Liver (tissue), 9 donors: ENCODE data around the gene FAM13A. TPM values are rescaled to one million over a fixed set of nuclear protein-coding genes. Genes with fewer than 3 reads are reported as not detected.
"Not testable (repeated sequence)": the region's sequence is repeated elsewhere in the genome, so short reads cannot be mapped to it uniquely, and the experiment has no call there.

Experiments used
- DNase-seq: peaks from one replicate; pipeline ENCODE4 v3.0.0-alpha.2; 2017; ENCODE audit warnings: low spot score
- H3K27ac ChIP-seq, 2 donors: one replicate each; pipeline ENCODE4 v1.7.0; 2013; ENCODE audit warnings: inconsistent platforms in 2 of 2, low read length in 2 of 2, control low read depth in 1 of 2, low read depth in 1 of 2, mild to moderate bottlenecking in 1 of 2
- H3K27me3 ChIP-seq, 4 donors: one replicate each; pipeline versions ENCODE4 v1.6.1 to v1.7.0; 2013; ENCODE audit warnings: low read length in 3 of 4, inconsistent platforms in 1 of 4, mild to moderate bottlenecking in 1 of 4, moderate library complexity in 1 of 4; ENCODE audit not compliant: control insufficient read depth in 4 of 4, insufficient read depth in 4 of 4
- H3K36me3 ChIP-seq, 4 donors: one replicate each; pipeline versions ENCODE4 v1.6.1 to v1.7.0; 2013; ENCODE audit warnings: low read length in 3 of 4, mild to moderate bottlenecking in 3 of 4, low read depth in 1 of 4, moderate library complexity in 1 of 4; ENCODE audit not compliant: control insufficient read depth in 4 of 4, insufficient read depth in 3 of 4
- H3K4me1 ChIP-seq, 4 donors: one replicate each; pipeline versions ENCODE4 v1.6.1 to v1.7.0; 2013; ENCODE audit warnings: low read length in 3 of 4, mild to moderate bottlenecking in 3 of 4, moderate library complexity in 1 of 4; ENCODE audit not compliant: control insufficient read depth in 4 of 4, insufficient read depth in 4 of 4
- H3K4me3 ChIP-seq, 3 donors: one replicate each; pipeline versions ENCODE4 v1.6.1 to v1.7.0; 2013; ENCODE audit warnings: low read length in 3 of 3, control low read depth in 1 of 3, low read depth in 1 of 3, mild to moderate bottlenecking in 1 of 3
- H3K9ac ChIP-seq, 2 donors: one replicate each; pipeline ENCODE4 v1.7.0; 2013; ENCODE audit warnings: low read length in 2 of 2, mild to moderate bottlenecking in 2 of 2, moderate library complexity in 2 of 2, control low read depth in 1 of 2, low read depth in 1 of 2
- H3K9me3 ChIP-seq, 4 donors: one replicate each; pipeline versions ENCODE4 v1.6.1 to v1.7.0; 2013; ENCODE audit warnings: low read length in 3 of 4; ENCODE audit not compliant: control insufficient read depth in 4 of 4
- ATF3 ChIP-seq: IDR thresholded peaks from 2 replicates; pipeline ENCODE4 v1.6.1; 2016; ENCODE audit warnings: antibody characterized with exemption
- EGR1 ChIP-seq, 2 donors: IDR thresholded peaks; 2 replicates each; pipeline ENCODE4 v1.6.1; 2016 to 2018; ENCODE audit warnings: antibody characterized with exemption in 2 of 2, low read depth in 2 of 2
- FOXA1 ChIP-seq: IDR thresholded peaks from 2 replicates; pipeline ENCODE4 v1.6.1; 2016; ENCODE audit warnings: antibody characterized with exemption
- HNF4A ChIP-seq, 2 donors: conservative IDR thresholded peaks; 2 replicates each; pipeline ENCODE4 v1.6.1; 2016; ENCODE audit warnings: antibody characterized with exemption in 2 of 2, mild to moderate bottlenecking in 2 of 2
- JUND ChIP-seq, 2 donors: IDR thresholded peaks; 2 replicates each; pipeline ENCODE4 v1.6.1; 2016; ENCODE audit warnings: antibody characterized with exemption in 2 of 2
- TAF1 ChIP-seq: conservative IDR thresholded peaks from 2 replicates; pipeline ENCODE4 v1.6.1; 2016; ENCODE audit warnings: antibody characterized with exemption, mild to moderate bottlenecking
- YY1 ChIP-seq: IDR thresholded peaks from 2 replicates; pipeline ENCODE4 v1.6.1; 2016; ENCODE audit warnings: antibody characterized with exemption, mild to moderate bottlenecking
- WGBS: extraction: QIAGEN DNeasy Blood & Tissue Kit; methylation state at CpG from one replicate; pipeline ENCODE4 v1.1.7; 2013; 5-methylcytosine and 5-hydroxymethylcytosine counted together
- polyA plus RNA-seq, 2 donors: library from polyadenylated mRNA; stranded (reverse) in 1 of 2; unstranded in 1 of 2; fragments of 200-250 nt in 1 of 2; fragments of >200 nt in 1 of 2; fragmentation: Nextera tagmentation in 1 of 2; extraction: Ambion mirVana in 1 of 2; gene quantifications; one replicate each; pipeline versions ENCODE4 v1.2.1 to v1.2.3, GENCODE V29; 2013 to 2015
- total RNA-seq, 2 donors: library from RNA; depleted of rRNA; stranded (reverse); fragments of >200 nt; gene quantifications; one replicate each; pipeline ENCODE4 v1.2.3, GENCODE V29; 2014
- TF ChIP-seq, protein P1 (sequence below): fragments of 150-350 bp; IDR thresholded peaks from 2 replicates; pipeline ENCODE4 v1.5.1; 2017; ENCODE audit warnings: improper control_type of control experiment, low read depth, low read length; ENCODE audit not compliant: missing input control
- donor health status: healthy.
- donor health status: healthy.
- donor health status: healthy.
- donor health status: healthy.
- donor health status: healthy.

The FAM13A gene
- total and polyA plus RNA-seq, 4 donors, result 14.9 to 52.9 (median 27.6) TPM

DNA sequence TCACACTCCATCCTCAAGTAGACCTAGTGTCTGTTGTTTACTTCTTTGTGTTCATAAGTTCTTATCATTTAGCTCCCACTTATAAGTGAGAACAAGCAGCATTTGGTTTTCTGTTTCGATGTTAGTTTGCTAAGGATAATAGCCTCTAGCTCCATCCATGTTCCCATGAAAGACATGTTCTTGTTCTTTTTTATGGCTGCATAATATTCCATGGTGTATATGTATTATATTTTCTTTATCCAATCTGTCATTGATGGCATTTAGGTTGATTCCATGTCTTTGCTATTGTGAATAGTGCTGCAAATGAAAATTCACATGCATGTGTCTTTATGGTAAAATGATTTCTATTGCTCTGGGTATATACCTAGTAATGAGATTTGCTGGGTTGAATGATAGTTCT, 51.9 kb downstream of the FAM13A start:
- H3K4me3 ChIP-seq, DNase-seq, H3K9me3 ChIP-seq, H3K36me3 ChIP-seq, H3K27ac ChIP-seq, H3K4me1 ChIP-seq, H3K27me3 ChIP-seq, H3K9ac ChIP-seq: not testable (repeated sequence)
- WGBS, result 93% methylated on average over 1 of the region's 1 CpG

GRCh38 chr4:89001647-89002445, 55.1 kb downstream of the FAM13A start:
- Histone ChIP-seq H3K4me3 (no peak overlapping the region), H3K4me1 (peaks cover 0 to 5% (median under 1%) of the 10 kb centered on the region in 4 donors), H3K27ac (no peak overlapping the region), H3K9me3 (no peaks in the 10 kb centered on the region), H3K36me3 (no peaks in the 10 kb centered on the region), H3K9ac (no peak overlapping the region), H3K27me3 (no peaks in the 10 kb centered on the region)
- TF ChIP-seq ATF3, result no peak
- WGBS, result 80% methylated on average over 9 of the region's 9 CpGs
- no peak for DNase-seq

DNA sequence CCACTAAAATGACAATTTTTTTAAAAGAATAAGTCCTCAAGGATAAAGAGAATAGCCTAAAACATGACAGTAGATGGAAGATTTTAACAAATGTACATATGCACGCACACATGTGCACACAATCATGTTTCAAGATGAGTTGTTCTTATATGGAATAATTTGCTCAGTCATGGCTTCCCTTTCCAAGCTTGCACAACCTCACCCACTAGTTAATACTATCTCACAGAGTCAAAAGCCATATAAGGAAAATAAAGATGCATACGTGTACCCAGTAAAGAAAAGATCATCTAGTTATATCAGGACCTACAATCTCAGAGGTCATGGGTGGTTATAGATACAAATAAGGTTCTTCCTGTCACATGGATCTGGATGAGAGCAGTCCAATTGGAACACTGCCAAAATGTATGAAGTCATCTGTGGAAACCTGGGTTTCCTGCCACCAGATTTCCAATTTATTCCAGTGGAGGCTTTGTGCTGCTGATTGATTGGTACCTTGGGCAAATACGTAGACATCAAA, 56.1 kb downstream of the FAM13A start:
- no peaks in the 10 kb centered on the region for H3K9me3 ChIP-seq
- no peak overlapping the region for H3K9ac ChIP-seq
- no peaks in the 10 kb centered on the region for H3K27me3 ChIP-seq
- no peaks in the 10 kb centered on the region for H3K36me3 ChIP-seq
- H3K27ac ChIP-seq, result no peak overlapping the region
- TF ChIP-seq EGR1 (IDR thresholded peaks at IDR 0.05; ENCODE audit: low read depth in 2 of 2) (no peak), YY1 (no peak), JUND (IDR thresholded peaks at IDR 0.05) (peak in 1 of 2 donors; percentile 18)
- TF ChIP-seq, protein P1, sequence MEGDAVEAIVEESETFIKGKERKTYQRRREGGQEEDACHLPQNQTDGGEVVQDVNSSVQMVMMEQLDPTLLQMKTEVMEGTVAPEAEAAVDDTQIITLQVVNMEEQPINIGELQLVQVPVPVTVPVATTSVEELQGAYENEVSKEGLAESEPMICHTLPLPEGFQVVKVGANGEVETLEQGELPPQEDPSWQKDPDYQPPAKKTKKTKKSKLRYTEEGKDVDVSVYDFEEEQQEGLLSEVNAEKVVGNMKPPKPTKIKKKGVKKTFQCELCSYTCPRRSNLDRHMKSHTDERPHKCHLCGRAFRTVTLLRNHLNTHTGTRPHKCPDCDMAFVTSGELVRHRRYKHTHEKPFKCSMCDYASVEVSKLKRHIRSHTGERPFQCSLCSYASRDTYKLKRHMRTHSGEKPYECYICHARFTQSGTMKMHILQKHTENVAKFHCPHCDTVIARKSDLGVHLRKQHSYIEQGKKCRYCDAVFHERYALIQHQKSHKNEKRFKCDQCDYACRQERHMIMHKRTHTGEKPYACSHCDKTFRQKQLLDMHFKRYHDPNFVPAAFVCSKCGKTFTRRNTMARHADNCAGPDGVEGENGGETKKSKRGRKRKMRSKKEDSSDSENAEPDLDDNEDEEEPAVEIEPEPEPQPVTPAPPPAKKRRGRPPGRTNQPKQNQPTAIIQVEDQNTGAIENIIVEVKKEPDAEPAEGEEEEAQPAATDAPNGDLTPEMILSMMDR, result no peak
- H3K4me3 ChIP-seq, result no peak overlapping the region
- DNase-seq, result no peak
- WGBS, result 83% methylated on average over 3 of the region's 3 CpGs
- H3K4me1 ChIP-seq, result peaks cover 0 to 5% (median under 1%) of the 10 kb centered on the region in 4 donors

DNA sequence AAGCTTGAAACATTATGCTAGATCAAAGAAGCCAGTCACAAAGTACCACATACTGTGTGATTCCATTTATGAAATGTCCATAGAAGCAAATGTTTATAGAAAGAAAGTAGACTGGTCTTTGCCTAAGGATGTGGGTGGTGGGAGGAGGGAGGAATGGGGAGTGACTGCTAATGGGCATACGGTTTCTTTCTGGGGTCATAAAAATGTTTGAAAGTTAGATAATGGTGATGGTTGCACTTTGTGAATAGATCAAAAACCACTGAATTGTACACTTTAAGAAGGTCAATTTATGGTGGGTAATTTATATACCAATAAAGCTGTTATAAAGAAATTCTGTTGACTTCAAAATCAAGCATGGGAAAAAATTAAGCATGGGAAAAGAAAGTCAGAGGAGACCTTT, 56.6 kb downstream of the FAM13A start:
- no peak overlapping the region for H3K27ac ChIP-seq
- no peak for TF ChIP-seq ATF3
- TF ChIP-seq TAF1, result no peak
- TF ChIP-seq FOXA1, result no peak
- no peak for TF ChIP-seq HNF4A (conservative IDR thresholded peaks at IDR 0.05)
- no peaks in the 10 kb centered on the region for H3K9me3 ChIP-seq
- H3K4me1 ChIP-seq, result peaks cover 0 to 5% (median under 1%) of the 10 kb centered on the region in 4 donors
- no peak overlapping the region for H3K4me3 ChIP-seq
- no peak for DNase-seq
- H3K9ac ChIP-seq, result no peak overlapping the region
- no peaks in the 10 kb centered on the region for H3K27me3 ChIP-seq
- no peaks in the 10 kb centered on the region for H3K36me3 ChIP-seq
- 89% methylated on average over 1 of the region's 1 CpG for WGBS
